ENCODE data around the gene PATJ. TPM values are rescaled to one million over a fixed set of nuclear protein-coding genes. Genes with fewer than 3 reads are reported as not detected.

The PATJ gene
- total RNA-seq, 4 donors from 2014 or later = 119 to 299 (median 149) TPM

GRCh38 chr1:62077821-62078220 is 335.5 kb downstream of the PATJ start:
- DNase-seq = no peak
- Histone ChIP-seq H3K4me1 (no peaks in the 10 kb centered on the region), H3K36me3 (peaks cover 0 to 9% (median 2%) of the 10 kb centered on the region in 4 donors), H3K27ac (no peak overlapping the region), H3K4me3 (no peak overlapping the region), H3K9me3 (no peaks in the 10 kb centered on the region), H3K27me3 (no peaks in the 10 kb centered on the region)
- intact Hi-C loops (cut with DNase I; ENCODE audit: low total_unique reads) (no loop called here), in situ Hi-C loops (cut with MboI; ENCODE audit: low pct_ligation_motif_present in 1 of 4, low pct_unique_long_range_greater_than_20kb in 1 of 4, low sequenced_read_pairs in 3 of 4) (no loop called here)
- TF ChIP-seq EP300 (IDR thresholded peaks at IDR 0.05; ENCODE audit: low read depth) = no peak
- TF ChIP-seq, protein P1, sequence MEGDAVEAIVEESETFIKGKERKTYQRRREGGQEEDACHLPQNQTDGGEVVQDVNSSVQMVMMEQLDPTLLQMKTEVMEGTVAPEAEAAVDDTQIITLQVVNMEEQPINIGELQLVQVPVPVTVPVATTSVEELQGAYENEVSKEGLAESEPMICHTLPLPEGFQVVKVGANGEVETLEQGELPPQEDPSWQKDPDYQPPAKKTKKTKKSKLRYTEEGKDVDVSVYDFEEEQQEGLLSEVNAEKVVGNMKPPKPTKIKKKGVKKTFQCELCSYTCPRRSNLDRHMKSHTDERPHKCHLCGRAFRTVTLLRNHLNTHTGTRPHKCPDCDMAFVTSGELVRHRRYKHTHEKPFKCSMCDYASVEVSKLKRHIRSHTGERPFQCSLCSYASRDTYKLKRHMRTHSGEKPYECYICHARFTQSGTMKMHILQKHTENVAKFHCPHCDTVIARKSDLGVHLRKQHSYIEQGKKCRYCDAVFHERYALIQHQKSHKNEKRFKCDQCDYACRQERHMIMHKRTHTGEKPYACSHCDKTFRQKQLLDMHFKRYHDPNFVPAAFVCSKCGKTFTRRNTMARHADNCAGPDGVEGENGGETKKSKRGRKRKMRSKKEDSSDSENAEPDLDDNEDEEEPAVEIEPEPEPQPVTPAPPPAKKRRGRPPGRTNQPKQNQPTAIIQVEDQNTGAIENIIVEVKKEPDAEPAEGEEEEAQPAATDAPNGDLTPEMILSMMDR (IDR thresholded peaks at IDR 0.05) = no peak
- no peak for TF ChIP-seq POLR2AphosphoS5 (IDR thresholded peaks at IDR 0.05)
- TF ChIP-seq POLR2A (IDR thresholded peaks at IDR 0.05) = no peak
- WGBS, 2 donors (ENCODE audit: low coverage in 1 of 2) = 86 to 90% methylated on average over 1 of the region's 1 CpG

- in situ Hi-C loops (cut with MboI; ENCODE audit: low pct_ligation_motif_present in 1 of 4, low pct_unique_long_range_greater_than_20kb in 1 of 4, low sequenced_read_pairs in 3 of 4) (no loop called here), intact Hi-C loops (cut with DNase I; ENCODE audit: low total_unique reads) (no loop called here)
- Histone ChIP-seq H3K4me1 (no peaks in the 10 kb centered on the region), H3K4me3 (no peak overlapping the region), H3K9me3 (no peaks in the 10 kb centered on the region), H3K36me3 (peaks cover 0 to 16% (median 5%) of the 10 kb centered on the region in 4 donors), H3K27me3 (no peaks in the 10 kb centered on the region), H3K27ac (no peak overlapping the region)
- 67 to 79% methylated on average over 11 to 14 of the region's 14 CpGs for WGBS, 2 donors (ENCODE audit: low coverage in 1 of 2)
- peak; percentile 34 for DNase-seq
- TF ChIP-seq, protein P1 (IDR thresholded peaks at IDR 0.05) = peak; percentile 66 to 91 (median 83)
- TF ChIP-seq POLR2A (IDR thresholded peaks at IDR 0.05) = no peak
Measured at GRCh38 chr1:62082456-62083363, 340.4 kb downstream of the PATJ start.

GRCh38 chr1:62084310-62084890 is 342.1 kb downstream of the PATJ start:
- no peak overlapping the region for H3K4me3 ChIP-seq
- no peak for DNase-seq
- intact Hi-C loops (cut with DNase I; ENCODE audit: low total_unique reads) (no loop called here), in situ Hi-C loops (cut with MboI; ENCODE audit: low pct_ligation_motif_present in 1 of 4, low pct_unique_long_range_greater_than_20kb in 1 of 4, low sequenced_read_pairs in 3 of 4) (no loop called here)
- H3K27me3 ChIP-seq = no peaks in the 10 kb centered on the region
- H3K27ac ChIP-seq = no peak overlapping the region
- H3K4me1 ChIP-seq = no peaks in the 10 kb centered on the region
- TF ChIP-seq POLR2A (IDR thresholded peaks at IDR 0.05) (no peak), EP300 (IDR thresholded peaks at IDR 0.05; ENCODE audit: low read depth) (no peak)
- TF ChIP-seq, protein P1 (IDR thresholded peaks at IDR 0.05) = no peak
- WGBS, 2 donors (ENCODE audit: low coverage in 1 of 2) = 69 to 74% methylated on average over 3 to 9 of the region's 9 CpGs
- peaks cover 0 to 16% (median 5%) of the 10 kb centered on the region in 4 donors for H3K36me3 ChIP-seq
- no peaks in the 10 kb centered on the region for H3K9me3 ChIP-seq

DNA sequence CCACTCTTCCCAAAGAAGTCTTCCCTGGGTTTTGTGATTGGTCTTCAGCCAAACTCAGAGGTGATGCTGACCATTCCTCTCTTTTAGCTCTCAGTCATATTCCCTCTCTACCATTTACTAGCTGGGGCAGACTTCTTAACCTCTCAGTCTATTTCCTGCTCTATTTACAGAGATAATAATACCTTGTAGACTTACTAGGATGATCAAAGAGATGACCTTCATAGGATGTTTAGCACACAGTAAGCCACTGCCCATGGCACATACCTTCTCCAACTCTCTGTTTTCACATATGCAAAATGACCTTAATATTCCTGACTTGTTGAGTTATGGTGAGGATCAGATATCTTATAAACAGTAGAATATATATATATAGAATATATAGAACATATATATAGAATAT is 346.2 kb downstream of the PATJ start:
- no peaks in the 10 kb centered on the region for H3K27me3 ChIP-seq
- no peak for DNase-seq
- no peak overlapping the region for H3K4me3 ChIP-seq
- TF ChIP-seq, protein P1 (IDR thresholded peaks at IDR 0.05) = no peak
- TF ChIP-seq POLR2AphosphoS5 (IDR thresholded peaks at IDR 0.05) = no peak
- H3K27ac ChIP-seq = no peak overlapping the region
- intact Hi-C loops (cut with DNase I; ENCODE audit: low total_unique reads) = no loop called here
- H3K9me3 ChIP-seq = no peaks in the 10 kb centered on the region
- peaks cover 0 to 13% (median 0%) of the 10 kb centered on the region in 4 donors for H3K4me1 ChIP-seq
- H3K36me3 ChIP-seq = peaks cover 0 to 7% (median 3%) of the 10 kb centered on the region in 4 donors
- in situ Hi-C loops (cut with MboI; ENCODE audit: low pct_ligation_motif_present in 1 of 4, low pct_unique_long_range_greater_than_20kb in 1 of 4, low sequenced_read_pairs in 3 of 4) = no loop called here
